Stimulated activated CD8-positive, alpha-beta memory T cell treated with anti-CD3 and anti-CD28 coated beads, Interleukin-15, amount 100 ng/mL, for 24 hours (primary cell): ENCODE data around the gene REN.
A peak's percentile ranks its signal among the peaks of the same experiment; 100 is the strongest.

ENCODE experiments used
- DNase-seq: peaks from one replicate; pipeline ENCODE4 v3.0.0-alpha.2; 2020; ENCODE audit warnings: low read depth

Gene REN

GRCh38 chr1:204166219-204166618 is at the start of gene REN:
TSS of gene REN (minus strand) at chr1:204166337. CDS start at chr1:204166293, 44 bp downstream.
- DNase-seq: no peak

GRCh38 chr1:204213668-204214662 is 47.8 kb upstream of the REN start, which contains the start of gene GOLT1A:
TSS of gene GOLT1A (minus strand) at chr1:204213988. CDS start at chr1:204213906, 82 bp downstream.
- DNase-seq: no peak

- DNase-seq: no peak
Observed at GRCh38 chr1:204212715-204213114, 46.6 kb upstream of the REN start.

- no peak for DNase-seq
Observed at GRCh38 chr1:204211046-204211445, 44.9 kb upstream of the REN start.

GRCh38 chr1:204207136-204207616 is 41.0 kb upstream of the REN start:
- DNase-seq: peak; percentile 65

- no peak for DNase-seq
Observed at GRCh38 chr1:204206121-204206520, 40.0 kb upstream of the REN start.

- no peak for DNase-seq
Observed at GRCh38 chr1:204205486-204205885, 39.3 kb upstream of the REN start.

- DNase-seq: no peak
Observed at GRCh38 chr1:204204944-204205343, 38.8 kb upstream of the REN start.

GRCh38 chr1:204203206-204203767 is 37.1 kb upstream of the REN start:
- no peak for DNase-seq

GRCh38 chr1:204202481-204202880 is 36.3 kb upstream of the REN start:
- no peak for DNase-seq

- no peak for DNase-seq
Observed at GRCh38 chr1:204201348-204202040, 35.4 kb upstream of the REN start.

- DNase-seq: no peak
Observed at GRCh38 chr1:204199579-204199978, 33.4 kb upstream of the REN start.

GRCh38 chr1:204198348-204199340 is 32.5 kb upstream of the REN start:
- DNase-seq: no peak

- no peak for DNase-seq
Observed at GRCh38 chr1:204197068-204197467, 30.9 kb upstream of the REN start.

GRCh38 chr1:204196068-204196795 is 30.1 kb upstream of the REN start, which contains the start of gene KISS1:
TSS of gene KISS1 (minus strand) at chr1:204196491. CDS start at chr1:204192876, 3,615 bp downstream.
- DNase-seq: no peak

- DNase-seq: no peak
Observed at GRCh38 chr1:204194771-204195170, 28.6 kb upstream of the REN start.

GRCh38 chr1:204194080-204194479 is 27.9 kb upstream of the REN start:
- DNase-seq: no peak

- no peak for DNase-seq
Observed at GRCh38 chr1:204192589-204193352, 26.6 kb upstream of the REN start.

- no peak for DNase-seq
Observed at GRCh38 chr1:204192046-204192445, 25.9 kb upstream of the REN start.

- DNase-seq: no peak
Observed at GRCh38 chr1:204191456-204191855, 25.3 kb upstream of the REN start.
